Stomach (tissue), 4 donors: Measurements from ENCODE around the gene NHS.

Experiments
- CTCF ChIP-seq, 7 experiments: fragments of 450-650 bp in 4 of 7; fragments of 200-600 bp in 3 of 7; sonication (generic) in 3 of 7; IDR thresholded peaks; one replicate each; pipeline ENCODE4 v1.5.1; 2016 to 2019; ENCODE audit warnings: antibody characterized with exemption in 7 of 7, control low read depth in 2 of 7, mild to moderate bottlenecking in 1 of 7
- EP300 ChIP-seq: sonication (generic); formaldehyde crosslinking; IDR thresholded peaks from one replicate; pipeline ENCODE4 v1.6.1; 2017; ENCODE audit warnings: antibody characterized with exemption
- POLR2A ChIP-seq, 4 donors: fragments of 450-650 bp; IDR thresholded peaks; one replicate each; pipeline ENCODE4 v1.6.1; 2016; ENCODE audit warnings: antibody characterized with exemption in 4 of 4, control low read depth in 2 of 4, mild to moderate bottlenecking in 1 of 4, moderate library complexity in 1 of 4
- POLR2AphosphoS5 ChIP-seq, 3 donors: sonication (generic); formaldehyde crosslinking; IDR thresholded peaks; one replicate each; pipeline ENCODE4 v1.6.1; 2016; ENCODE audit warnings: antibody characterized with exemption in 3 of 3

GRCh38 chrX:17622331-17622730 is 247.3 kb downstream of the NHS start:
- TF ChIP-seq CTCF (IDR thresholded peaks at IDR 0.05) (no peak), EP300 (no peak), POLR2AphosphoS5 (IDR thresholded peaks at IDR 0.05) (no peak), POLR2A (IDR thresholded peaks at IDR 0.05) (no peak)
